Testis (tissue), 2 donors: ENCODE measurements around the gene PAIP2B.

ENCODE experiments used
- CTCF ChIP-seq, 3 experiments: fragments of 450-650 bp in 2 of 3; fragments of 200-600 bp in 1 of 3; sonication (generic) in 1 of 3; IDR thresholded peaks; one replicate each; pipeline ENCODE4 v1.5.1; 2016 to 2019; ENCODE audit warnings: antibody characterized with exemption in 3 of 3, mild to moderate bottlenecking in 2 of 3, moderate library complexity in 1 of 3
- POLR2A ChIP-seq: fragments of 450-650 bp; IDR thresholded peaks from one replicate; pipeline ENCODE4 v1.6.1; 2017; ENCODE audit warnings: antibody characterized with exemption, mild to moderate bottlenecking, moderate library complexity

GRCh38 chr2:71136174-71136573 is 90.7 kb downstream of the PAIP2B start:
- TF ChIP-seq CTCF (IDR thresholded peaks at IDR 0.05): no peak
- TF ChIP-seq POLR2A: no peak
